Stimulated activated CD4-positive, alpha-beta T cell treated with anti-CD3 and anti-CD28 coated beads, TNF-alpha, amount 100 ng/mL, for 1 hour (primary cell): ENCODE results near the gene RPL4.
"Not testable (repeated sequence)": the region's sequence is repeated elsewhere in the genome, so short reads cannot be mapped to it uniquely, and the experiment has no call there.

Experiments
- DNase-seq, 3 donors: peaks; one replicate each; pipeline ENCODE4 v3.0.0-alpha.2; 2020; ENCODE audit warnings: low read depth in 3 of 3, low spot score in 1 of 3

Gene RPL4

DNA sequence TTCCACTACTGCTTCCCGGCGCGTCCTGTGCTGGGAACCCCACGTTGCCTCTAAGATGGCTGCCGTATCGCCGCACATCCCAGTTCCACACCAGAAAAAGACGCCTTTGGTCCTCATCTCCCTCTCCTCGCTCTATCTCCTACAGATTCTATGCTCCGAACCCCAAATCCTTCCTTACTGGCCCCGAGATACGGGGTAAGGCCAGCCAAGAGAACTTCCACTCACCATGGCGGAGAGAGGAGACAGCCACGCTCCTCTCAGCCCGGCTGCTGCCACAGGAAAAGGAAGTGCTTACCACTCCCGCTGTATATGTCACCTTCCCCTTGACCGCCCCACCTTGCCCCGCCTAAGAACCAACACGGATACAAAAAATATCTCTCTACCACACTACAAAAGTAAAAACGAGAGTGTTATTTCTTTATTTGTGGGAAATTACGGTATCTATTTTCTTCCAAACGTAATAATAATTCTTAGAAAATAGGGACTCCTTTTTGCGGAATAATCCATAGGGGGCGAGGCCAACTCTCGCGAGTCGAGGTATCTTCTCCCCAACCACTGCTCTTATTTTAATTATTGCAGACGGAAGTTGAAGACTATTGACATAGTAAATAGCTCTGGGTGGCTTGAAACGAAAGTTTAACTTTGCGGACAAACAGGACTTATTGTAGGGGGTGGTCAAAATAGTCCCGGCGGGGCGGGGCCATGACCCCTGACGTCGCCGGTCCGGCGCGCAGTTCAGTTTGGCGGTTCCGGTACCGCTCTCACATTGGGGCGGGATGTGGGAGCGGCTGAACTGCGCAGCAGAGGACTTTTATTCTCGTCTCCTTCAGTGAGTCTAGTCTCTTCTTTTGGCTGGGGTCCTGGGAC, at the start of gene RPL4, which contains the start of gene ZWILCH:
TSS of gene RPL4 (minus strand) at position 293 of the 867 bp plus-strand sequence. CDS start at position 228, 65 bp downstream.
TSS of gene ZWILCH (plus strand) at position 764 of the 867 bp plus-strand sequence. CDS start at position 777, 13 bp downstream.
- DNase-seq: peak; percentile 35 to 67 (median 52)

DNA sequence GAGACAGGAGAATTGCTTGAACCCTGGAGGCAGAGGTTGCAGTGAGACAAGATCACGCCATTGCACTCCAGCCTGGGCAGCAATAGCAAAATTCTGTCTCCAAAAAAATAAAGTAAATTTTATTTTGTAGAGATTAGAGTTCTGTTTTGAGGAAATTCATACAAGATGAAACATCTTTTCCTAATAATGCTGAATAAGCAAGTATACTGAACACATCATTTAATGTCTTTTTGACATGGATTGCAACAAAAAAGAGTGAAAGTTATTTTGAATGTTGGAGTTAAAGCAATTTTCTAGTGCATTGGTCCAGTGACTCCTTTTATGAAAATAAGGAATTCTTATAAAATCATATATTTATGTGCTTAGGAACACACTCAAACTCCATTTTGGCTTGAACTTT, 40.6 kb upstream of the RPL4 start:
- no peak for DNase-seq

DNA sequence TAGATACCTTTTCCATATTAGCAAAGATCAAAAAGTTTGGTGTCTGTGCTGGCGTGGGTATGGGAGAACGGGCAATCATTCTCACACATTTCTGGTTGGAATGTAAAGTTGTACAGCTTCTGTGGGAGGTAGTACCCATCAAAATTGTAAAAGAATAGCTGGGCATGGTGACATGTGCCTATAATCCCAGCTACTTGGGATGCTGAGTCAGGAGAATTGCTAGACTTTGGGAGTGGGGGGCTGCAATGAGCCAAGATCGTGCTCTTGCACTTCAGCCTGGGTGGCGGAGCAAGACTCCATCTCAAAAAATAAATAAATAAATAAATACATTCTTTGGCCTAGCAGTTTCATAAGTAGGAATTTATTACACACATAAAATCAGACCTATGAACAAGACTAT, 38.2 kb upstream of the RPL4 start:
- no peak for DNase-seq

DNA sequence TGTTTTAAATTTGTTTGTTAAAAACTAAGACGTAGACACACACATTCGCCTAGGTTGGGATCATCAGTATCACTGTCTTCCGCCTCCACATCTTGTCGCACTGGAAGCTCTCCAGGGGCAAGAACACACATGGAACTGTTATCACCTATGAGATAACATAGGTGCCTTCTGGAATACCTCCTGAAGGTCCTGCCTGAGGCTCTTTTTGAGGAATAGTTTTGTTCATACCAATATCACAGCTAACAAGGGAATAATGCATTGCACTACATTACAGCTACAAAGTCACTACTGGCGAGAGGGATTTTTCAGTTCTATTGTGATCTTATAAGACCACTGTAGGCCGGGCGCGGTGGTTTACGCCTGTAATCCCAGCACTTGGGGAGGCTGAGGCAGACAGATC, 30.4 kb upstream of the RPL4 start:
- no peak for DNase-seq

DNA sequence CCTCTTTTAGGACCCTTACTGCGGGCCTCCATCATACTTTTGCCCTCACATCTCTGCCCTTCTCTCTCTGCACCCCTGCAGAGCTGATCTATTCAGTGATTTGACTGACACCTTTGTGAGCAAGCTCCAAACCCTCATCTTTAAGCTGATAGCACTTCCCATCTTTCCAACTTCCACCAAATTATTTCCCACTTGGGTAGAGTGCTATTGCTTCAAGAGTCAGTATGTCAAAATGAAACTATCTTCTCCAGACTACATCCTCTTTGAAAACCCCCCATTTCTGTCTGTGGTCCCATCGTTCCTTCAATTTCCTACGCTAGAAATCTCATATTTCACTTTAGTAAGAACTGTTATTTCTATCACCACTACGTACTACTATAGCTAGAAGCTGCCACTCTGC, 20.2 kb upstream of the RPL4 start:
- no peak for DNase-seq

DNA sequence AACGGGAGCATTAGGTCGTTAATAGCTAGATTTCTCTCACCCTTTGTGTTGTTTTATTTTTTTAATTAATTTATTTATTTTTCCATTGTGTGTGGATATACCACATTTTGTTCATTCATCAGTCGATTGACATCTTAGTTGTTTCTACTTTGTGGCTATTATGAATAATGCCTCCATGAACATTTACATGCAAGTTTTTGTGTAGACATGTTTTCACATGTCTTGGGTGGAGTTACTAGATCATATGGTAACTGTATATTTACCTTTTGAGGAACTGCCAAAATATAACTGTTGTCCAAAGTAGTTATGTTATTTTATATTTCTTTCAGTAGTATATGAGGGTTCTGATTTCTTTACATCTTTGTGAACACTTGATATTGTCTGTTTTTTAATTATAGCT, 19.3 kb upstream of the RPL4 start:
- no peak for DNase-seq

DNA sequence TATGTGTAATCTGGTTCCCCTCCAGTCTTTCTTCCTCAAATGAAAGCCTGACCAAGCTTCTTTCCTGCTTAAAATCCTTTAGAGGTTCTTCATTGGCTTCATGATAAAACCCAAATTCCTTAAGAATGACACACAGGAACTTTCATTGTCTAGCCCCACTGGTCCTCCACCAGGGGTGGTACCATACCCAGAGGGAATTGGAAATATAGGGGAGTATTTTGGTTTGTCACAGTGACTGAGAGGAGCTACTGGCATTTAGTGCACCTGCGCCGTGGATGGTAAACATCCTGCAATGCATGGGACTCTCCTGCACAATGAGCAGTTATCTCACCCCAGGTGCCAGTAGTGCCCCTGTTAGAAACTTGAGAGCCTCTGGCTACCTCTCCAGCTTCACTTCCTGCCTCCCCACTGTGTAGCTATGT, 11.3 kb upstream of the RPL4 start:
- DNase-seq: no peak

DNA sequence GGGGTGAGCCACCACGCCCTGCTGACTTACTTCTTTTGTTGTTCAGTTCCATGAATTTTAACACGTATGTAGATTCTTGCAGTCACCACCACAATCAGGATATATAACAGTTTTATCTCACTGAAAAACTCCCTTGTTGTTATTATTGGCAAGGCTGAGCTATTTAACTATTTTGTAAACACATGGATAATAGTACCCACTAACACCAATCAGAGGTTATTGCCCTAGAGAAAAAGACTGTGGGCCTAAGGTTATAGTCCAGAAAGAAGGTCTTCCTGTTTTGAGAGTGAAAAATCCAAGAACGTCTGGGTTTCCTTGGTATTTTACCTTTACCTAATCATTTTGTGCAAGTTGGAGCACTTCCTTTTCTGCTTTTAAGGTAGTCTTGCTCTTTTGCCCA, 9.9 kb upstream of the RPL4 start:
- DNase-seq: no peak

DNA sequence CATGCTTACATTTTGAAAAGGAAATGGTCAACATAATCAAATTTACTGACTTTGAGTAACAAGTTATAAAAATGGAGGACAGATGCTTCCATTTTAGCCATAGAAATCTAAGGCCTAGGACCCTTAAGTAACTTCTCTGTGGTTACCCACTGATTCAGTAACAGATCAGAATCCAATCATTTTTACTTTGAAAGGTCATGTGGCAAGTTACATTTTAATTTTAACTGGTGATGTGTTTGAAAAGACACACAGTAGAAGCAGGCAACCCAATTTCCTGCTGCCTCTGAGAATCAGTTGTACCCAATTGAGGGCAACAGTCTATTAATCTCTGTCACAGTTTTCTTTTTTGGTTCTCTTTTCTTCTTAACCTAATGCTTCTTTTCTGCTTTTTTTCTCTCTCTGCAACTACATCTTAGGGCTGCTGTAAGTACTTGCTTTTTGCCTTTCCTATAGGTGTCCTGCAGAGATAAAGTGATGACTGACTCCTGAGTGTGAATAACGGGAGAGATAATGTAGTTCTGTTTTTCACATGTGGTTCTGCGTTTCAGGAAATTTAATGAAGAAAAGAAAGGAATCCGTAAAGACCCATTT, 3.7 kb upstream of the RPL4 start:
- DNase-seq: no peak

DNA sequence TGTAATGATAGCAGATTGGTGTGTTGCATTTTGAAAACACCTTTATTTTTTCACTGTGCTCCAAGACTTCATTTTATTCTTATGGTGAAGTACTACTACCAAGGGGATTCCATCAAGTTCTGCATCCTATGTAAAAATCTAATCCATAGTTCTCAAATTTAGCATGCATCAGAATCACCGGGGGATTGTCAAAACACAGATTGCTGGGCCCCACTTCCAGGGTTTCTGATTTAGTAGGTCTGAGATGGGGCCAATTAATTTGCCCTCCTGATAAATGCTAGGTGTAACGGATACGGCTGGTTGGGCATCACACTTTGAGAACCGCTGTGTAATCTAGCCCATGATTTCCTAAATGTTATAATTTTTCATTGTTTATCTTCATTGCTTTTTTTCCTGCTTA, 1.2 kb upstream of the RPL4 start:
- no peak for DNase-seq

DNA sequence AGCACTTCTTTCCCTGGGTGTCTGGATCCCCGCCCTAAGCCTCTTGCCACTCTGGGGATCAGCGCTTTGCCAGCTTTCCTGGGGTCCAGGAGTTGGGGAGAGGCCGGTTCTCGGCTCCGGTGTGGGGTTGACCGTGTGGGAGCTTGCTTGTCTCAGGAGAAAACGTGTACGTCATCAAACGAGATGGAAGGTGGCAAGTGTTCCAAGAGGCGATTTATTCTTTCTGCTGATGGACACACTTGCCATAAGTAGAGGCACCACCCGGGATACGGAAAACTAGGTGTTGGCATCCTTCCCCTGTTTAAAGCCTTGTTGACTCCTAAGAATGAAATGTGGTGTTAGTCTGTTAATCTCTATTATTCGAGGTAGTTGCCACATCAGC, 766 bp upstream of the RPL4 start:
- DNase-seq: no peak

DNA sequence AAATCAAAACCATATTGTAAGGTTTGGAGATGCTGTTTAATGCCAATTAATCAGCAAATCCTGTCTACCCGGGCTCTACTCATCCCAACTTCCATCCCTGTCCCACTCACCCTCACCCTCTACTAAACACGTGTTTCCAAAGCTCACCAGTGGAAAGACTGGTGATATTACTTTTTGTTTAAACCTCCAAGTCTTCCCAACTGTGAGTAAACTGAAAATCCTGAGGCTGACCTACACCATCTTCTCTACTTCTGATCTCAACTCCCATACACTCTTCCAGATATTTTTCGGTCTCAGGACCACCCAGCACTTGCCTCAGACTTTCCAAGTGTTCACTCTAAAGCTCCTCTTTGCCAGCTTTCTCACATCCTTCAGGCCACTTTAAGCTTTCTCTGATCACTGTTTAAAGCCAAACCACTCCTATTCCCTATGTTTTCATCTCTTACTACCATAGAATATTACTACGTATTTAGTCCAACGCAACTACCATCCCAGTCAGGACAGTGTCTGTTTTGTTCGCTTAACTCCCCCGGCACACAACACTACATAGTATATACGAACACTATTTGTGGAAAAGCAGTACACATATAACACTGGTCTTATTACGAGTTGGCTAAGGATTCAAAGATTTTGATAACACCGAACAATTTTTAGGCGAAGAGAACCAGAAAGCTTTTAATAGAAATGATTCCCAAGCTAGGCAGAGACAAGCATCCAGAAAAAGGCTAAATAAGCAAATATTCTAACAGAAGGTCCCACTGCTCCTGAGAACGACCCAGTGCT, 684 bp downstream of the RPL4 start:
- DNase-seq: no peak

DNA sequence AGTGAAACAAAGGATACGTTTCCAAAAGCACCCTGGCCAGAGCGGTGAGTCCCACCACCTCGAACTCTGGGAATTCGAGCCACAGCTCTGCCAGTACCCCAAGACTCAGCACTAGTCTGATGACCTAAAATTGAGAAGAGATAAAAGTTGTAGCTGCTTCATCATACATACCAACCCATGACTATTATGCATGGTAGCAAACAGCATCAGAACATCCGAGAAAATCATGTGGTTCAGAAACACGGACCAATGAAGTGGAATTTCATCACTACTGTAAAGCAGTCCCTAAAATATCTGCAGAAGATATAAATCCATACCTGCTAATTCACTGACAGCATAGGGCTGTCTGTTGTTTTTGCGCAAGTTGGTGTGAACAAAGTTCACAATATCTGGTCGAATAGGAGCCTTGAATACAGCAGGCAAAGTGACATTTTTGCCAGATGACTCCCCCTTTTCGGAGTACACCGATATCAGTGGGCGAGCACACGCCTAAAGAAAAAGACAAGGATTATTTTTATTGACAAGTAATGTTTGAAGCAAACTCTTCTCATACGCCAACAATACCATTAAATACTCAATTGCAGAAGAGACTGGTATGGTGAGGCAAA, 1.5 kb downstream of the RPL4 start:
- DNase-seq: not testable (repeated sequence)

DNA sequence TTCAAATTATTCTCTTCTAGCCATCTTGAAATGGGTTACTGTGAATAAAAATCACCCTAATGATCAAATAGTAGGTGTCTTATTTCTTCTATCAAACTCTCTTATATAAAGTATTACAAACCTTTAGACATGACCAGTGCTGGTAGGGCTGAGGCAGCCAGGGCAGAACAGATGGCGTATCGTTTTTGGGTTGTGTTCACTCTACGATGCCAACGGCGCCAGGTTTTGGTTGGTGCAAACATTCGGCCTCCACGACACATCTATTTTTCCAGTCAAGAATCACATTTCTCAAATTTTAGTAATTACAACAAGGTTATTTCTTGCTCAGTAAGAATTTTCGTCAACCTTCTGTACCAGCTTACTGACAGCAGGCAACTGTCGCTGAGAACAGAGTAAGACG, 2.2 kb downstream of the RPL4 start:
- no peak for DNase-seq

DNA sequence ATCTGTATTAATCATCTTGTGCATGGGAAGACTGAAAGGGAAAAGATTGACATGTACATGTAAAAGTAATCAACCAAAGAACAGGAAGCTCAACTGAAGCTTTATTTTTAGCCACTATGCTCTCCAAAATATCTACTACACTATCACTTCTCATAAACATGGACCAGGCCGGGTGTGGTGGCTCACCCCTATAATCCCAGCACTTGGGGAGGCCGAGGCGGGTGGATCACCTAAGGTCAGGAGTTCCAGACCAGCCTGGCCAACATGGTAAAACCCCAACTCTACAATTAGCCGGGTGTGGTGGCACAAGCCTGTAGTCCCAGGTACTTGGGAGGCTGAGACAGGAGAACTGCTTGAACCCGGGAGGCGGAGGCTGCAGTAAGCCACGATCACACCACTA, 4.3 kb downstream of the RPL4 start:
- DNase-seq: not testable (repeated sequence)

DNA sequence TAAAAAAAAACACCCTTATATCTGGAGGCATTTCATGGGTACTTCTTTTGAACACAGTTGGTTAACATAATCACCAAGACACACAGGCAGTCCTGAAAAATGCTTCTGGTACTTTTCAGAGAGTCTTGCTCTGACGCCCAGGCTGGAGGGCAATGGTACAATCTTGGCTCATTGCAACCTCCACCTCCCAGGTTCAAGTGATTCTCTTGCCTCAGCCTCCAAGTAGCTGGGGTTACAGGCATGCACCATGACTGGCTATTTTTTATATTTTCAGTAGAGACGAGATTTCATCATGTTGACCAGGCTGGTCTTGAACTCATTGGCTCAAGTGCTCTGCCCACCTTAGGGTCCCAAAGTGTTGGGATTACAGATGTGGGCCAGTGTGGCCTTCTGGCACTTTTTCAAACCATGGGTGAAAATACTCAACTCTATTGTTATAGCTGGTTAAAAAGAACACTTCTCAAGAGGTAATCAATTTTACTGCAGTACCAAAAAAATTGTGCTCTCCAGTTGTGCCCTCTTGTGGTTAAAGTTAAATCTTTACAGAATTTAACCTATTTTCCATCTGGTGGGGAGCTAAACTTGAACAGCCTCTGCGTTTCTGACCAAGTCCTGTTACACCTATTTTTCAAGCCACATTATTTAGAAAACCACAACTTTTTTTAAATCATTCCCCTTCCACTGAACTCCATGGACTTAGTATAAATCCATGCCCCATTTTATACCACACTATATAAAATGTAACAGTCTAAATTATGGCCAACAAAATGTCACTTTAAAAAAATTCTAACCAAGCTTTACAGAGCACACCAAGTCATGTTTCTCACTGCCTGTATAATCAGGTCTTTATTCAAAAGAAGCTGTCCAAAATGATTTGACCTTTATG, 5.9 kb downstream of the RPL4 start:
- DNase-seq: no peak

DNA sequence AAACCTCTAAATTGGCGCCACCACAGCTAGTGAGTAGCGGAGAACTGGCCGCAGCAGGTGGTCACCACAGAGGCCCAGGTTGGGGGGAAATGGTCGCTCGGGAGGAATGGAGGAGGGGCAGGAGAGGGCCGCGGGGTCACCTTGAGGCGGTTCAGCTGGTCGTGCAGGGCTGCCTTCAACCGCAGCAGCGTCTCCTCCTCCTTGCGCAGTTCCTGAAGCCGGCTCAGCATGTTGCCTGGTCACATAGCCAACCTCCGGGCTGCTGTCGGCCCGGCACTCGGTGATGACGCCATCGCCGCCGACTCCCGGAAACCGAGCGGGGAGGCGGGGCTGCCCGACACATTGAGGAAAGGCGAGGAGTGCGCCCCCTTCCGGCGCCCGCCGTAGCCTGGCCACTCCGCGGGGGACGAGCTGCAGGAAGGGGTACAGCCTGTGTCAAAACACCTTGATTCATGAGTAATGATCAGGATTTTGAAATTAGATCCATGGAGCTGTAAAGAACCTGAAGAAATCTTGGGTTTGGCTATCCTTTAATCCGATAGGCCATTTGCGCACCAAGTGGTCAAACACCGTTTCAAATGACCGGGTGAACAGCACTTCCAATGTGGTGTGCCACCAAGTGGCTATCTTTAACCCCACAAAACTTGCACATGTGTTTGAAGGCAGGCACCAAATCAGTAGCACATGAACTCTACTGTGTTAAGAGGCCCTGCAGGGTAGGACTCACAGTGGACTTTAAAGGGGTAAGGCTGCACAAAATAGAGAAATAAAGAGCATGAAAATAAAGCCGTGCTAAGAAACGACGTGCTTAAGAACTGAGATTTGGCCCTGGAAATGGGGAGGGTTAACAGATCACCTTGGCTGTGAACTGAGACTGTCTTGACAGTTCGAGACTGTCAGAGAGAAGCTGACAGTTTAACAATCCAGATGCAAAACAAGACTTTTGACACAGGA, 6.9 kb downstream of the RPL4 start, which contains the start of gene SNAPC5:
TSS of gene SNAPC5 (minus strand) at position 261 of the 954 bp plus-strand sequence. CDS start at position 230, 31 bp downstream.
- peak; percentile 89 to 99 (median 91) for DNase-seq

DNA sequence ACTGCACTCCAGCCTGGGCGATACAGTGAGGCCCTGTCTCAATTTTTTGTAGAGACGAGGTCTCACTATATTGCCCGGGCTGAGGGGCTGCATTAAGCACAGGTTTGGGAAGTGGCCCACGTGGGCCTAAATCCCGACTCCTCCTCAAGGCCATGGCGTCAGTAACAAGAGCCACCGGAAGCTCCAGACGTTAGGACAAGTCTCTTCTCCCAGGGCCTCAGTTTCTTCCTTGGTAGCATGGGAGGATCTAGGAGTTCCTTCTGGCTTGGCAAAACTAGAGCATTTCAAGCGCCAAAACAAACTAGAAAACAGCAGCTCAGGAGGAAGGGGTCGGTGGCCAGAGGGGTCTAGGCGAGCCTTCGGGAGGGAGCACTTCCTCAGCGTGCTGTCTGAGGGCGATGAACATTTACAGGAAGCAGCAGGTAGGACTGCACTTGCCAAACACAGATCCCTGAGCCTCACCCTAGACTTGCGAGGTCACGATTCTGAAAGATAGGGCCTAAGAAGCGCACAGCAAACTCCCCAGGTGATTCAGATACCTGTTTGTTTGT, 7.6 kb downstream of the RPL4 start:
- peak in 1 of 3 donors; percentile 7 for DNase-seq

DNA sequence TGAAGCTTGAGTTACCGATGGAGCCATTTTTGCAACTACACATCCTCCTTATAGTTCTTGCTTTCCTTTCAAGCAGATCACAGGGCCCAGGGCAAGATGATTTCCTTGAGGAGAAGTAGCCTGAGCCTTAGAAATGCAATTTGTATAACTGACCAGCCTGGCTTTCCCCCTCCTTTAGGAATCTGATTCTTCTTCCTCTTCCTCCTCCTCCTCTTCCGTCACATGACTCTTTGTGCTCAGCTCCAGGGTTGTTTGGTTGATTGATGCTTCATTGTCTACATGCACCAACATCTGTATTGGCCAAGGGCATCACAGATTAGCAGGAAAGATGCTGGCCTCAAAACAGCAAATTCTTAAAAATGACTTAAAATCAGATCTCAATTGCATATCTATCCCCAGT, 10.4 kb downstream of the RPL4 start:
- DNase-seq: no peak
